ENCODE results near the gene CHST14. TPM values are rescaled to one million over a fixed set of nuclear protein-coding genes. Genes with fewer than 3 reads are reported as not detected.

The CHST14 gene
- total and polyA plus RNA-seq, 2 of the 8 experiments (the other 6 are each of a cell fraction or from before 2014, with no cell fraction given): 13.4 to 20.3 TPM

GRCh38 chr15:40512440-40512839, 41.7 kb downstream of the CHST14 start:
- WGBS, 2 experiments (ENCODE audit: extremely low coverage in 1 of 2, insufficient coverage in 1 of 2, insufficient read length in 1 of 2, insufficient replicate concordance in 2 of 2, low coverage in 1 of 2, low lambda C conversion rate in 2 of 2, missing lambda C conversion rate in 1 of 2): 98% methylated on average over 2 of the region's 2 CpGs; no CpG with 5 or more reads in 1 of the 2 experiments
- no peak for TF ChIP-seq ZNF274 (IDR thresholded peaks at IDR 0.05; ENCODE audit: borderline replicate concordance, extremely low read depth, low read length)
- TF ChIP-seq JUND (IDR thresholded peaks at IDR 0.05; ENCODE audit: low read length): no peak
- no peak for TF ChIP-seq CBX5 (IDR thresholded peaks at IDR 0.05; ENCODE audit: low read depth, low read length)
- no peak for TF ChIP-seq SUZ12 (IDR thresholded peaks at IDR 0.05; ENCODE audit: low read length)
- no peak for TF ChIP-seq SP2 (IDR thresholded peaks at IDR 0.05; ENCODE audit: low read length)
- TF ChIP-seq BRCA1 (IDR thresholded peaks at IDR 0.05; ENCODE audit: low read depth, low read length): no peak
- TF ChIP-seq CHD2 (IDR thresholded peaks at IDR 0.05; ENCODE audit: low read length): no peak
- no peak for TF ChIP-seq FOSL1 (IDR thresholded peaks at IDR 0.05; ENCODE audit: insufficient read depth, low read depth, low read length)
- TF ChIP-seq CBX8 (IDR thresholded peaks at IDR 0.05; ENCODE audit: borderline replicate concordance, low read depth, low read length): no peak
- no peak for TF ChIP-seq HDAC6 (IDR thresholded peaks at IDR 0.05; ENCODE audit: low read depth, low read length)
- no peak for TF ChIP-seq RXRA (IDR thresholded peaks at IDR 0.05; ENCODE audit: insufficient read depth, low read depth, low read length)
- no peak for TF ChIP-seq TAF1 (IDR thresholded peaks at IDR 0.05; ENCODE audit: low read depth, low read length)

More at GRCh38 chr15:40512440-40512839, 41.7 kb downstream of the CHST14 start:
- FAIRE-seq (no peak), DNase-seq (ENCODE audit: low read depth in 1 of 2, low spot score in 2 of 2) (no peak)
- Histone ChIP-seq H3K23ac (ENCODE audit: insufficient read length) (no peak overlapping the region), H2AFZ (ENCODE audit: low read length) (peak overlapping the region; percentile 79), H3K79me2 (ENCODE audit: control insufficient read depth in 1 of 2, insufficient read depth in 2 of 2, low read length in 2 of 2) (no peaks in the 10 kb centered on the region), H4K8ac (ENCODE audit: extremely low read depth, insufficient read depth, low read length) (no peak overlapping the region), H3K23me2 (ENCODE audit: low read depth, low read length) (peaks cover 9% of the 10 kb centered on the region), H2BK15ac (ENCODE audit: low read length) (peak overlapping the region; percentile 61; the same call in 1 of the 2 replicates), H3K4me3 (ENCODE audit: extremely low read depth in 1 of 4, insufficient read depth in 2 of 4, low read depth in 3 of 4, low read length in 4 of 4) (peak overlapping the region in 1 of 4 experiments; percentile 58; a peak in 1 of 8 replicates), H2AK5ac (ENCODE audit: low read depth, low read length) (0 out of 2 replicates have a peak overlapping the region, but pooled peaks have one; percentile 86), H3K4me1 (replicated peaks in 1 of 4; ENCODE audit: control insufficient read depth in 3 of 4, insufficient read depth in 4 of 4, low read length in 3 of 4) (peaks cover 4 to 11% (median 10%) of the 10 kb centered on the region in 4 experiments; a peak in 6 of 7 replicates), H3K4ac (replicated peaks; ENCODE audit: insufficient read length, low read depth, low read length) (no peak overlapping the region), H2BK12ac (ENCODE audit: low read depth, low read length) (peak overlapping the region; percentile 90), H3K27me3 (replicated peaks in 1 of 4; ENCODE audit: control insufficient read depth in 3 of 4, extremely low read depth in 1 of 4, insufficient read depth in 3 of 4, low read length in 3 of 4) (peaks cover 0 to 30% (median 24%) of the 10 kb centered on the region in 4 experiments; a peak in 6 of 7 replicates), H4K91ac (replicated peaks; ENCODE audit: insufficient read length, low read length) (peak overlapping the region; percentile 31), H3K27ac (ENCODE audit: low read depth, low read length) (no peak overlapping the region), H2BK20ac (ENCODE audit: low read length) (0 out of 2 replicates have a peak overlapping the region, but pooled peaks have one; percentile 55), H3K9me3 (ENCODE audit: insufficient read depth in 2 of 2, low read depth in 1 of 2, low read length in 1 of 2) (no peaks in the 10 kb centered on the region), H3K9ac (replicated peaks in 1 of 4; ENCODE audit: extremely low read depth in 1 of 4, low read depth in 3 of 4, low read length in 3 of 4) (no peak overlapping the region), H3K79me1 (ENCODE audit: low read depth, low read length) (no peaks in the 10 kb centered on the region), H2BK120ac (replicated peaks; ENCODE audit: low read depth, low read length) (no peak overlapping the region), H3K36me3 (ENCODE audit: control insufficient read depth in 2 of 4, insufficient read depth in 4 of 4, low read length in 3 of 4) (no peaks in the 10 kb centered on the region), H4K5ac (ENCODE audit: insufficient read length, low read depth, low read length) (no peak overlapping the region), H3K18ac (ENCODE audit: extremely low read depth, low read length) (peak overlapping the region; percentile 97), H3K4me2 (ENCODE audit: insufficient read depth in 1 of 2, low read depth in 2 of 2, low read length in 2 of 2) (peak overlapping the region in 1 of 2 experiments; percentile 80; a peak in 2 of 4 replicates), H3K14ac (ENCODE audit: insufficient read length) (no peak overlapping the region), H4K20me1 (replicated peaks in 1 of 2; ENCODE audit: control insufficient read depth in 1 of 2, insufficient read depth in 2 of 2, low read length in 2 of 2) (no peaks in the 10 kb centered on the region), H2BK5ac (ENCODE audit: low read depth, low read length) (no peak overlapping the region), H3K56ac (replicated peaks; ENCODE audit: insufficient read length, low read depth, low read length) (no peak overlapping the region)
- ChIA-PET CTCF (ENCODE audit: partially characterized antibody) (interaction anchor here (0.7 to 1.0 kb wide), 2 partner anchors 87 to 382 kb away, joined by 3 read pairs; partner anchors contain the start of gene VPS18), POLR2A (ENCODE audit: partially characterized antibody) (interaction anchor here (0.6 to 1.2 kb wide), 4 partner anchors 42 to 167 kb away, joined by 3 to 4 read pairs (median 3); no protein-coding TSS in a partner anchor)
